ENCODE measurements around the gene NCOA7.
A peak's percentile ranks its signal among the peaks of the same experiment; 100 is the strongest.
"Not testable (repeated sequence)": the region's sequence is repeated elsewhere in the genome, so short reads cannot be mapped to it uniquely, and the experiment has no call there.

Gene NCOA7

DNA sequence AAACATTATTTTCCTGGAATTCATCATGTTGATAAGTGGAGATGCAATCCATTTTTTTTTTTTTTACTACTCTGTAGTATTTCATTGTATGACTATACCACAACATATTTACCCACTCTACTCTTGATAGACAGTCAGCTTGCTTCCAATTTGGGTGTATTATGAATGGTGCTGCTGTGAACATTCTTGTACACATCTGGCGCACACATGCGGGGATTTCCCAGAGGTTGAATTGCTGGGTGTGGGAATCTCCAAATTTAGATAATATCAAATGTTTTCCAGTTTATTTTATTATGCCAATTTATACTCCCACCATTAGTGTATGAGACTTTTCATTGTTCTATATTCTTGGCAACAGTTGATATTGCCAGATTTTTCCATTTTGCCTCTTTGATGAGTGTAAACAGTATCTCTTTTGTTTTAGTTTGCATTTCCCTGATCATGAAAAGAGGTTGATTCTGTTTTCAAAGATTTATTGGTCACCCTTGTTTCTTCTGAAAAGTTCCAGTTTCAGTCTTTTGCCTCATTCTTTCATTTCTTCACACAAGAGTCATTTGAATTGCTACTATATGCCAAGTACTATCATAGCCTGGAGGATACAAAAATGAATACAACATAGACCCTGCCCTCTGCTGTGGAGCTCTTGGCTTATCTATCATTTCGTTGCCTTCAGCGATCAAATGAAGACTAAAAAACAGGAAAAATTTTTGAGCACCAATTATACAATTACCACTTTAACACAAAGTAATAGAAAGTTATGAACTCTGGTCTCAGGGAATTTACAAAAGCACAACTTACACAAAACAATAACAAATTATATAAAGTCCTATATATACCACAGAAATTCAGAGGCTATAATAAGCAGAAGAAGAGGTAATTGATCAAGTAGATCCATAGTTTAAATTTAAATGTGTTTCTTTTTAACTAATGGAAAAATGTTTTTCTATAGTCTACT, 17.1 kb upstream of the NCOA7 start:
- no peak overlapping the region for H3K27ac ChIP-seq
- TF ChIP-seq CTCF (IDR thresholded peaks at IDR 0.05) (no peak), ZFX (IDR thresholded peaks at IDR 0.05; ENCODE audit: borderline replicate concordance) (no peak)

DNA sequence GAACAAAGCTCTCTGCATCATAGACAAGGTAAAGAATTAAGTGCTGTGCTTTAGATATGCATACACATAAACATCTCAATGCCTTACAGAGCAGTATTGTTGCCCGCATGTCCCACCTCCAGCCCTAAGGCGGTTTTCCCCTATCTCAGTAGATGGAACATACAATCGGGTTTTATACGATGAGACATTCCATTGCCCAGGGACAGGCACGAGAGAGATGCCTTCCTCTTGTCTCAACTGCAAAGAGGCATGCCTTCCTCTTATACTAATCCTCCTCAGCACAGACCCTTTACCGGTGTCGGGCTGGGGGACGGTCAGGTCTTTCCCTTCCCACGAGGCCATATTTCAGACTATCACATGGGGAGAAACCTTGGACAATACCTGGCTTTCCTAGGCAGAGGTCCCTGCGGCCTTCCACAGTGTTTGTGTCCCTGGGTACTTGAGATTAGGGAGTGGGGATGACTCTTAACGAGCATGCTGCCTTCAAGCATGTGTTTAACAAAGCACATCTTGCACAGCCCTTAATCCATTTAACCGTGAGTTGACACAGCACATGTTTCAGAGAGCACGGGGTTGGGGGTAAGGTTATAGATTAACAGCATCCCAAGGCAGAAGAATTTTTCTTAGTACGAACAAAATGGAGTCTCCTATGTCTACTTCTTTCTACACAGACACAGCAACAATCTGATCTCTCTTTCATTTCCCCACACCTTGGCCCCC, 14.5 kb upstream of the NCOA7 start:
- not testable (repeated sequence) for H3K27ac ChIP-seq

- peak overlapping the region; percentile 89 for H3K27ac ChIP-seq
These were observed 10.7 kb upstream of the NCOA7 start for GRCh38 chr6:125779924-125780539.

DNA sequence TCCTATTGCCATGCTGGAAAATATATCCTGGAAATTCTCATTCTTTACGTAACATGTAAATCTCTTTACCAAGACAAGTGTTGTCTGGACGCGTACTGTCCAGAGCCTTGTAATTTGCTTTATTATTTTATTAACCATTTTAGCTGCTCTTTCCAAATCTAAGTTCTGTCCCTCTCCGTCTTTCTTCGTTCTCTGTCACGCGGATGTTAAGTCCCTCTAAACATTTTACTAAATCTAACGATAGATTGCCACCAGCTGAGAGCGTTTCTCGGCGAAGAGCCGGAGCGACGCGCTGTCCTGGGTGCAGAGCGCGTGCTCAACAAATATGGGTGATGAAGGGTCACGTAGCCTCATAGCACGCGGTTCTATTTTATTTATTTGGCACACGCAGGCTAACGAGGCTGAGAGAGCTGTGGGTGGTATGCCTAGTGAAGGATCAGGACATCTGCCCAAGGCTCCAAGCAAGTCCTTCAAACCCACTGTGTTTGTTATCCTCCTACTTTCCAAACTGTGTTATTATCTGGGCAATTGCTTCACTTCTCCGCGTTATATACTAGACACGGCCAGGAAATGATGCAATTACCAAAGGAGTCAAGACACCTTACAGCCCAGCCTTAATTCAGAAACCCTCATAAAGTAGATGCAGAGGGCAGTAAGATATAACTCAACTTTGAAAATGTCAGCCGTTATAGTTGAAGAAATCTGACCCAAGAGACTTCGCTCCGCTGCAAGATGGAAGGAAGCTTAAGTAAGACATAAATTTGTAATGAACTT, 10.0 kb upstream of the NCOA7 start:
- peak overlapping the region; percentile 89 for H3K27ac ChIP-seq
- TF ChIP-seq CTCF (IDR thresholded peaks at IDR 0.05): no peak
- no peak for TF ChIP-seq ZFX (IDR thresholded peaks at IDR 0.05; ENCODE audit: borderline replicate concordance)

More at GRCh38 chr6:125779924-125780539, 10.7 kb upstream of the NCOA7 start:
- TF ChIP-seq ZFX (IDR thresholded peaks at IDR 0.05; ENCODE audit: borderline replicate concordance) (no peak), CTCF (IDR thresholded peaks at IDR 0.05) (no peak)

GRCh38 chr6:125781314-125781868, 9.4 kb upstream of the NCOA7 start:
- no peak for TF ChIP-seq ZFX (IDR thresholded peaks at IDR 0.05; ENCODE audit: borderline replicate concordance)
- peak; percentile 24; the same call in 1 of the 2 replicates for TF ChIP-seq CTCF (IDR thresholded peaks at IDR 0.05)
- H3K27ac ChIP-seq: peak overlapping the region; percentile 89

DNA sequence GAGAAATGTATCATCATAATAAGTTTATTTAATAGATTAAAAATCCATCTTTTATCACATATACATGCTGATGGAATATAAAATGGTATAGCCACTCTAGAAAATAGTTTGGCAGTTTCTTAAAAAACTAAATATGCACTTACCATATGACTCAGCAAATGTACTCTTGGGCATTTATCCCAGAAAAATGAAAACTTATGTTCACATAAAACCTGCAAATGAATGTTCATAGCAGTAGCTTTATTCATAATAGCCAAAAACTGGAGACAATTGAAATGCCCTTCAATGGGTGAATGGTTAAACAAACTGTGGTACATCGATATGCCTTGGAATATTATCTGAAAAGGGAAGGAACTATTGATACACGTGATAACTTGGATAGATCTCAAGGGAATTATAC, 6.4 kb upstream of the NCOA7 start:
- H3K27ac ChIP-seq: no peak overlapping the region
- TF ChIP-seq ZFX (IDR thresholded peaks at IDR 0.05; ENCODE audit: borderline replicate concordance) (no peak), CTCF (IDR thresholded peaks at IDR 0.05) (no peak)

DNA sequence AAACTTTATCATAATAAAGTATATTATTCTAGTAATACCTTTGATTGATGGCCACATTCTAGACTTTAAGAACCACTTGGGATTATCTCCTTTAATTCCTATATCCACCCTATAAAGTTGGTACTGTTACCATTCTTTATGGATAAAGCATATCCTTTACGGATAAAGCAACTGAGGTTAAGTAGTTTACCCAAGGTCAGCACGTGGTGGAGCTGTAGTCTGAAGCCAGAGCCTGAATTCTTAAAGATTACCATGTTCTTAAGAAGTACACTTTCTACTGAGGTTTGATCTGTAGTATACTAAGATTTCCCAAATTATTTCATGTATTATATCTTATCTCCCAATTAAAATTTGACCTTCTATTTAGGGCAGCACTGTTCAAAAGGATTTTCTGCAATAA, 3.0 kb upstream of the NCOA7 start:
- no peak overlapping the region for H3K27ac ChIP-seq
- no peak for TF ChIP-seq CTCF (IDR thresholded peaks at IDR 0.05)
- no peak for TF ChIP-seq ZFX (IDR thresholded peaks at IDR 0.05; ENCODE audit: borderline replicate concordance)

All from 22Rv1 (cell line).